HCT116 (cell line): ENCODE results near the gene TAAR5.

Source experiments
- CEBPB ChIP-seq: IDR thresholded peaks from 2 replicates; pipeline ENCODE4 v1.6.1; 2012; ENCODE audit warnings: low read depth
- CTCF ChIP-seq, 3 experiments: fragments of 200-600 bp in 1 of 3; sonication (generic) in 1 of 3; IDR thresholded peaks in 2 of 3; conservative IDR thresholded peaks in 1 of 3; 2 replicates each; pipeline ENCODE4 v1.5.1; 2012 to 2017; ENCODE audit warnings: low read depth in 2 of 3, low read length in 2 of 3, antibody characterized with exemption in 1 of 3, borderline replicate concordance in 1 of 3, control low read depth in 1 of 3, mild to moderate bottlenecking in 1 of 3, mixed read lengths in 1 of 3, mixed run types in 1 of 3, moderate library complexity in 1 of 3; ENCODE audit not compliant: insufficient read depth in 1 of 3
- EGR1 ChIP-seq: IDR thresholded peaks from 2 replicates; pipeline ENCODE4 v1.6.1; 2012; ENCODE audit warnings: low read depth
- POLR2A ChIP-seq: IDR thresholded peaks from 2 replicates; pipeline ENCODE4 v1.7.0; 2011; ENCODE audit warnings: borderline replicate concordance; ENCODE audit not compliant: insufficient read depth, insufficient read length; ENCODE audit errors: extremely low read depth
- POLR2AphosphoS5 ChIP-seq: IDR thresholded peaks from 2 replicates; pipeline ENCODE4 v1.6.1; 2011; ENCODE audit warnings: mild to moderate bottlenecking, low read depth, low read length, moderate library complexity
- RAD21 ChIP-seq: IDR thresholded peaks from 2 replicates; pipeline ENCODE4 v1.6.1; 2012; ENCODE audit warnings: low read depth, mild to moderate bottlenecking
- REST ChIP-seq: IDR thresholded peaks from 2 replicates; pipeline ENCODE4 v1.6.1; 2012; ENCODE audit warnings: low read depth
- YY1 ChIP-seq: IDR thresholded peaks from 2 replicates; pipeline ENCODE4 v1.6.1; 2011; ENCODE audit warnings: low read length, low read depth, moderate library complexity, mild to moderate bottlenecking; ENCODE audit not compliant: insufficient replicate concordance; ENCODE audit errors: extremely low read depth

GRCh38 chr6:132624175-132624574 lies 34.6 kb upstream of the TAAR5 start, which contains the start of gene TAAR2:
- TF ChIP-seq YY1 (no peak), POLR2AphosphoS5 (no peak), CTCF (IDR thresholded peaks at IDR 0.05 in 2 of 3, conservative IDR thresholded peaks at IDR 0.05 in 1 of 3; ENCODE audit: borderline replicate concordance in 1 of 3, insufficient read depth in 1 of 3, low read depth in 2 of 3, low read length in 2 of 3) (no peak), EGR1 (no peak), REST (no peak), RAD21 (no peak), CEBPB (no peak), POLR2A (no peak)
